GM18511 (cell line): ENCODE results near the gene PRKACB.
A peak's percentile ranks its signal among the peaks of the same experiment; 100 is the strongest.

Source experiments
- ATAC-seq: cut with Tn5 transposase; IDR thresholded peaks from one replicate; pipeline ENCODE4 v1.9.1; 2021; ENCODE audit warnings: mild to moderate bottlenecking, moderate library complexity; ENCODE audit not compliant: unreplicated experiment

The PRKACB gene

DNA sequence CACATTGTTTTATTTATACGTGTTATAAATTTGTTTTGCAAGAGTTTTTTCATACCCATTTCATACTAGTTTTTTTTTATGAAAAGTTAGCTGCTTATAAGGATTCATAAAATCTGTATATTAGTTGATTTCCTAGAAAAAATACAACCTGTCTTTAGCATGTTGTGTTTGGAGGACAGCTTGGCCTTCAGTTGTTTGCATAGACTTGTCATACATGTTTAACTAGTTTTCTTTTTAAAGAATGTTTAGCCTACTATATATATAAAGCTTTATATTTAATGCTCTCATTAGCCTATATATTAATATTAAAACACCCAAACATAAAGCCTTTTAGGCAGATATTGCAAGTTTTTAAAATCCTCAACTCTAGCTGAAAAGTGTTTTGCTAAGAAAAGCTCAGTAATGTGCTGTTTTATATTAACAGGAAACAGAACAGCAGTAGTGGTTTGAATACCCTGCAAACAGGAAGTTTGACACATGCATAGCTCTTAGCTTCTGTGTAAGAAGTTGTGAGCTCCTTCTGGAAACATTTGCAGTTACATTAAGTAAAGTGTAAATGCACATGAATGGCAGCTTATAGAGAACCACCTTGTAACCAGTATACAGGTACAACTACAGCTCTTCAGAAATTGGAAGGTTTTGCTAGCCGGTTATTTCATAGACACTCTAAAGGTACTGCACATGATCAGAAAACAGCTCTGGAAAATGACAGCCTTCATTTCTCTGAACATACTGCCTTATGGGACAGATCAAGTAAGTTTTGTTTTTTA, at the start of gene PRKACB:
Gene PRKACB (plus strand): TSS at position 476 of the 770 bp plus-strand sequence. CDS start 91 bp downstream, at position 567.
- peak; percentile 95 for ATAC-seq

DNA sequence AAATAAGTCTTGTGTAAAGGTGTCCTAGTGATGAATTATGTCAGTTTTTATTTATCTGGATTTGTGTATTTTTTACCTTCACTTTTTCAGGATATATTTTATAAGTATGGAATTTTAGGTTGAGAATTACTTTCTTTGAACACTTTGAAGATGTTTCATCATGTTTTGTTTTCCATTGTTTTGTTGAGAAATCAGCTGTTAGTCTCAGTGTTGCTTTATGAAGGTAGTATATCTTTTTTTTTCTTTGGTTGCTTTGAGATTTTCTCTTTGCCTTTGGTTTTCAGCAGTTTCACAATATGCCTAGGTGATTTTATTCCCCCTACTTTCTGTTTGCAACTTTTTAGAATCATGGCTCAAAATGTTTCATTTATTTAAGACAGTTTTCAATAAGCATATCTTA, 48.8 kb upstream of the PRKACB start:
- ATAC-seq = no peak

DNA sequence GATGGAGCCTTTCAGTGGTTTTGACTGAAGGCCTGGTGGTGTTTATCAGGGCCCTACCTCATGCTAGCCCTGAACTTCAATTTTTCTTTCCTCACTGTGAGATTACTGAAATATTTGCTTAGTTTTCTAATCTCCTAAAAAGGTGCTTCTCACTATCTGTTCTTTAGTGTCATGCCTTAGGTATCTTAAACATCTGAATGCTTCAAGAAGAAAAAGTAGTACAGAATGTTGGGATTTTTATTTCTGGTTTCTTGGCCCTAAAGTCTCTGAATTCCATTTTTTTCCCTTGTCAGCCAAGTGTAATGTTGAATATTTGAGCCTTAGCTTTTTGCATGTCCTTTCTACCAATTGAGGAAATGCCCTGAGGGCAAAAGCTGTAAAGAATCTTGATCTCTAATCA, 47.9 kb upstream of the PRKACB start:
- no peak for ATAC-seq

DNA sequence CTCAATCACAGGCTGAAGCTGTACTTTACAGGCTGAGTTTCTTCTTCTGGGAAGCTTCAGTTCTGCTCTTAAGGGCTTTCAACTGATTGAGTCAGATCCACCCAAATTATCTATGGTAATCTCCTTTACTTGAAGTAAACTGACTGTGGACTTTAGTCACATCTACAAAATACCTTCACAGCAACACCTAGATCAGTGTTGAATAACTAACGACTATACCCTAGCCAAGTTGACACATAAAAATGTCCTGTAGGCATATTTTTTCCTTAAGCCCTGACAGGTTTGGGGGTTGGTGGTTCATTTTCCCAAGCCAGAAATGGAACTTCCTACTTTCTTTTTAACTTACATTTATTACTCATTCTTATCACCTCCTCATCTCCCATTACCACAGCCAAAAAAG, 42.9 kb upstream of the PRKACB start:
- ATAC-seq = no peak

DNA sequence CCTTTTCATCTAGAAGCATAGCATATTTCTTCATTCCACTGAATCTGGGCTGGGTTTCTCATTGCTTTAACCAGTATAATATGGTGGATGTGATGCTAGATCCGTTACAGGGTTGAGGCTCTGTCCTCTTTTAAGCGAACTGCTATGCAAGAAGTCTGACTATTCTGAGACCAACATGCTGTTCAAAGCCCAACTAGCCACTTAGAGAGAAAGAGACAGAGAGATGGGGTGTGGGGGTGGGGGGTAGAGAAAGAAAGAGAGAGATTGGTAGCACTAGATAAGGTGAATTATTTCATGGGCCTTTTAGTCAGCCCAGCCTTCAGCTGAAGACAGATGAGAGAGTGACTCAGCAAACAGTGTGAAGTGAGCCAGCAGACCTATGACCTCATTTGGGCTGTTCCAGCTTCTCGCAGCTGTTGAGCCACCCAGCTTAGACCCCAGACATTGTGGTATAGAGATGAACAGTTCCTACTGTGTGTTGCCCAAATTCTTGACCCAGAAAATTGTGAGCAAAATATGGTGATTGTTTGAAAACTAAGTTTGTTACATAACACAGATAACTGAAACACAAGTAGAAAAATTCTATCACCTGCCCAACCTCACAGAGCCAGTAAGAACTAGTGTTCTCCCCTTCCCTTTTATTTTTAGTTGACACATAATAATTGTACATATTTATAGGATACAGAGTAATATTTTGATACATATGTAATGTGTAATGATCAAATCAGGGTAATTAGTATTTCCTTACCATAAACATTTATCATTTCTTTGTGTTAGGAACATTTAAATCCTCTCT, 40.7 kb upstream of the PRKACB start:
- peak; percentile 80 for ATAC-seq

DNA sequence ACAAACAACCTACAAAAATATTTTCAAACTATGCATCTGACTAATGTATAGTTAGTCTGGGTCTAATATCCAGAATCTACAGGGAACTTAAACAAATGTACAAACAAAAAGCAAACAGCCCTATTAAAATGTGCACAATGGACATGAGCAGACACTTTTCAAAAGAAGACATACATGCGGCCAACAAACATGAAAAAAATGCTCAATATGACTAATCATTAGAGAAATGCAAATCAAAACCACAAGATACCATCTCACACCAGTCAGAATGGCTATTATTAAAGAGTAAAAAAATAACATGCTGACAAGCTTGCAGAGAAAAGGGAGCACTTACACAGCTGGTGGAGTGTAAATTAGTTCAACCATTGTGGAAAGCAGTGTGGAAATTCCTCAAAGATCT, 36.5 kb upstream of the PRKACB start:
- peak; percentile 71 for ATAC-seq

DNA sequence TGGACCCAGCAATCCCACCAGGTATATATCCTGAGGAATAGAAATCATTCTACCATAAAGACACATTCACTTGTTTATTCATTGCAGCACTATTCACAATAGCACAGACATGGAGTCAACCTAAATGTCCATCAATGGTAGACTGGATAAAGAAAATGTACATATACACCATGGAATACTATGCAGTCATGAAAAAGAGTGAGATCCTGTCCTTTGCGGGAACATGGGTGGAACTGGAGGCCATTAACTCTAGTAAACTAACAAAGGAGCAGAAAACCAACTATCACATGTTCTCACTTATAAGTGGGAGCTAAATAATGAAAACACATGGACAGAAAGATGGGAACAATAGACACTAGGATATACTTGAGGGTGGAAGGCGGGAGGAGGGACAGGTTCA, 36.1 kb upstream of the PRKACB start:
- peak; percentile 12 for ATAC-seq

DNA sequence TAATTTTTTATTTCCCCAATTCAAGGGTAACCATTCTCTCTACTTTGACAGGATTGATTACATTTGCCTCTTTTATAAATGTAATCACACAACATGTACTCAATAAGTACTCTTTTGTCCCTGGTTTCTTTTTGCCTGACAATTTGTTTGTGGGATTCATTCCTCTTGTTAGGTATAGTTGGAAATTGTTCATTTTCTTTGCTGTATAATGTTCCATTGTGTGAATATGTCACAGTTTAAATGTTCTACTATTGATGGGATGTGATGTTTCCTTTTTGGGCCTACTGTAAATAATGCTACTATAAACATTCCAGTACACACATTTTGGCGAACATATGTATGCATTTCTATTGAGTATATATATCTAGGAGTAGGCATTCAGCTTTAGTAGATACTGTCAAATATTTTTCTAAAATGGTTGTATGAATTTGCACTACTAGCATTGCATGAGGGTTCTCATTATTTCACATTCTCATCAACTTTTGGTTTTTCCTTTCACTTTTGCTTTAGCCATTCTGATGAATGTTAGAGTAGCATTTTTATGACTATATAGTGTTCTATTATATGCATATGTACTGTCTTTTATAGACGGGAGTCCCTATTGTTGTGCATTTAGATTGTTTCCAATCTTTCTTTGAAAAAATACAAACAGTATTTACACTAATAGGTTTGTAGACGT, 35.0 kb upstream of the PRKACB start:
- no peak for ATAC-seq

DNA sequence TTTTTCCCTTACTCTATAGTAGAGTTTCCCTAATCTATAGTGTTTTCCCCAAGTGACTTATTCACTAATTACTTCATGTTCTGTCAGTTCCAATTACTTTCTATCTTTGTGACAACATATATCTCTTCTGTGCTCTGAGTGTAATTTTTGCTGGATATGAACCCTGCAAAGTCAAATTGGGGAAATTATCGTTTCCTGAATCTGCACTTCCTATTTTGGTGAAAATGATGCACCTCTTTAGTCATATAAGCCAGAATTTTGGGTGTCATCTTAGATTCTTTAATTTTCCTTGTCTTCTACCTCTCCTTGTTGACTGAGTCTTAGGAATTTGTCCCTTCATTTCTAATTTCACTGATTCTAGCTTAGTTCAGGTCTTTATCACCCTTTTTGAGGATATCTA, 33.4 kb upstream of the PRKACB start:
- ATAC-seq = no peak

DNA sequence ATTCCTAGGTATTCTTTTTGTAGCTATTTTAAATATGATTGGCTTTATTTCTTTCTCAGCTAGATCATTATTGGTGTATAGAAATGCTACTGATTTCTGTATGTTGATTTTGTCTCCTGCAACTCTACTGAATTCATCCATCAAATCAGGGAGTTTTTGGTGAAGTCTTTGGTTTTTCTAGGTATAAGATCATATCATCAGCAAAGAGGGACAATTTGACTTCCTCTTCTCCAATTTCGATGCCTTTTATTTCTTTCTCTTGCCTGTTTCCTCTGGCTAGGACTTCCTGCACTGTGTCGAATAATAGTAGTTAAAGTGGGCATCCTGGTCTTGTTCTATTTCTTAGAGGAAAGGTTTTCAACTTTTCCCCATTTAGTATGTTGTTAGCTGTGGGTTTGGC, 27.5 kb upstream of the PRKACB start:
- no peak for ATAC-seq

DNA sequence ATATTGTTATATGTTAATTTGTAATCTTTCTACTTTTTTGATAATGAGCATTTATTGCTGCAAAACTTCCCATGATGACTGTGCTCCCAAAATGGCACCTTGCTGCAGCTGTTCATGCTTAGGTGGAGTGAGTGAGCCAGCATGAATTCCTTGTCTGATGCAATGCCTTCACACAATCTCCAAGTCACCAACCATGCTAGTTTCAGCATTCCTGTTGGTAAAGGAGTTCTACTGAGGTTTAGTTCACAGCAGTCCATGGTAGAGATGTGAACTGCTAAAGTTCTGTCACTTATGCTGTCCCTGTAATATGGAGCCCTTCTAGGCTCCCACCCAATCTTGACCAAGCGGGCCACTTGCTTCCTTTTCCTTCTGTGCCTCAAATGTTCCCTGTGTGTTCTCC, 26.2 kb upstream of the PRKACB start:
- ATAC-seq = no peak

DNA sequence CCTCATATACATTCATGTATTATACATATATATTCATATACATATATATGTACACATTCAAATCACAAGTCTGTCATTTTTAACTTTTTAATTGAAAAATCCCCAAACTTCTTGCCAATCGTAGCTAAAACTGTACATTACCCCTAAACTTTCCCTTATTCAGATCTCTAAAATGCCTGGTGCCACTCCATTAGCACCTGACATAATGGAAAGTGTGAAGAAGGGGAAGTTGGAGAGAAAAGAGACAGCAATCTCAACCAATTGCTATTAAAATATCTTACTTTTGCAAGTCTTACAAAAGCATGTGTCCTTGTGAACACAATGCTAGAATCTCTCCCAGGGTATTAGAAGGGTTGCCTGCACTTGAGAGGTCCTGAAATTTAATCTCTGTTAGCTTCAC, 22.7 kb upstream of the PRKACB start:
- no peak for ATAC-seq

DNA sequence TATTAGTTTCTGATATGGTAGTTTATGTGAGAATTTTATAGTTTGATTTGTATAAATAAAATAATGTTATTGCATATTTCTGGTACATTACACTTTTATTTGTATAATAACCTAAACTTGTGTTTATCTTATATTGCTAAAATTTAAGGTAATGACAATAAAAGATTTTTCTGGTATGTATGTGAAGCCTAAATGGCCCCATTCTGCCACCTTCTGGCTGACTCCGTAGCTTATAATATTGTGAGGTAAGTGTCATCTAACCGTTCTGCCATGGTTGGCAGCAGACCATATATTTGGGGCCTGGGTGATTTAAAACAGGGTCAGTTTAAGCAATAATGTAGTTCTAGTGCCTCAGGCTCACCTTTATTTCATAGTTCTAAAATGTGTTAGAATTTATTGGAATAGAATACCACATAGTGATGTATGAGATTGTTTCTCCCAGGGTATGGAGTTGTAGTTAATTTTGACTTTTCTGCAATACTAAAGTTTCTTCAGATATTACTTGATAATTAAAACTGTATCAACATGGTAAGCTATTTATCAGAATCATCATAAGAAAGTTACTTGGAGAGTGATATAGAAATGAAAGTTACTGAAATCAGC, 21.2 kb upstream of the PRKACB start:
- peak; percentile 77 for ATAC-seq

DNA sequence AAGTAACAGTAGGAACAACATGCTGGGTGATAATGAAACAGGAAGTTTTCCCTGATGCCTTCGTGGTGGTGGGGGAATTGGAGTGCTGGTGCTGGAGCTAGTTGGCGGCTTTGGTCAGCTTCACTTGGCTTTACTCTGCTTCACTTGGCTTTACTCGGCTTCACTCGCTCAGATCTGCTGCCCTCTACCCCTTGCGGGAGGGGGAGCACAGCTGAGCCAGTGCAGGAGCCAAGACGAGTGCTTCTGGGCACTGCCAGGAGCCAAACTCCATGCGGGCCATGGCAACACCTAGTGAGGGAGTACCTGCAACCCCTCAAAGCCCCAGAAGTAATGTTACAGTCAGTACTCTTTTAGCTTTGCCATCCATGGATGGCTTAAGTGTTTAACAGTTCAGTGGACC, 10.6 kb upstream of the PRKACB start:
- ATAC-seq = no peak

DNA sequence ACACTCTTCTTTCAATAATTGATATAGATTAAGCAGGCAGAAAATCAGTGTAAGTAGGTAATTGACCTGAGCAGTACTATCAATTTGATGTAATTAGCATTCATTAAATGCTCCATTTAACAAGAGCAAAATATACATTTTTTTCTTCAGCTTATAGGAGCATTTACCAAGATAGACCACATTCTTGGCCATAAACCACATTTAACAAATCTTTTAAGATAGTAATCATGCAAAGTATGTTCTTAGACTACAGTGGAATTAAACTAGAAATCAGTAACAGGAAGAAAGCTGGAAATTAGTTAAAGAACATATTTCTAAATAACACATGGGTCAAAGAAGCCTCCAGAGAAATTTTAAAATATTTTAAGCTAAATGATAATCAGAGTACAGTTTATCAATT, 8.7 kb upstream of the PRKACB start:
- ATAC-seq = no peak

DNA sequence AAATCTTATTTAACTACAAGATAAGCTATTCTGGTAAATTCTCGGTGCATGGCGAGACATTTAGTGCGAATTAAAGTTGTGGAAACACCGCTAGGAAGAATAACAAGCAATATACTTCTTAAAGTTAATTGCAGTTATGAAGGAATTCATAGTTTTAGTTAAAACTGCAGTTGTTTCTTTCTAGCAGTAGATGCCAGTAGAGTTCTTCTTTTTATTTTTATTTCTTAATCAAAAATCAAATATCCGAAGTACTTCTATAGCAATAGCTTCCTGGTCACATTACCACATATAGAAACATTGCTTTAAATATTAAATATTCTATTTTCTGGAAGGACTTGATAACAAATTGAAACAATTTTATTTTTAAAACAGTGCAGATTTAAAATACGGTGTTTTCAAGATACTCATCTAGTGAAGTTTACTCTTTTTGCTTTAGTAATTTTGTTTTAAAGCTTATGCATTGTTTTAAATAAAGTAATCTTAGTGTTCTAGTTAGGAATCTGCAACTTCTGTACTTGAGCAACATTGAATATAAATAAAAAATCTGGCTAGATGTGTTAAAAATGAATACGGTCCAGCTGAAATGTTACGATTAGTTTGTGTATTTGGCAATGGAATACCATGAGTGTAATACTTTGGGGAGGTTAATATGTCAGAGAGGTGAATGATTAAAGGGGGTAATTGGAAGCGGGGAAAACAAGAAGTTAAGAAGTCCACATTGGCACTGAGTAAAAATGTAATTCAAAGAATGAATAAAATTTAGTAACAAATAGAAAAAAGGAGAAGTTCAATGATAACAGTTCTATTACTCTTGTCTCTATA, 2.7 kb upstream of the PRKACB start:
- no peak for ATAC-seq

DNA sequence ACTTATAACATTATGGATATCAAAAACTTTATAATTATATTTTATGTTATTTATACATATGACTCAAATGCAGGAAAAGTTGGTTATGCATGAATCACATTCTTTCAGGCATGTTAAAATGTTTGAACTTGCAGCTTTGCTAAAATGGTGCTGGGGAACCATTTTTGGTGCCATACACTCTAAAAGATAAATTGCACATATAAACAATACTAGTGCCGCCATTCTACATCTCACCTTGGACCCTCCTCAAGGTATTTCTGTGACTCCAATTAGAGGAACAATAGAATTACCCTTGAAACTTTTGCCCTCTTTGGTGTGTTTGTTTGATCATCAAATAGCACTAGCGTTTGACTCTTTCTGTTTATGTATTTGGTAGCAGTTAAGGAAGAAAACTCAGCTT, 997 bp downstream of the PRKACB start:
- ATAC-seq = no peak

DNA sequence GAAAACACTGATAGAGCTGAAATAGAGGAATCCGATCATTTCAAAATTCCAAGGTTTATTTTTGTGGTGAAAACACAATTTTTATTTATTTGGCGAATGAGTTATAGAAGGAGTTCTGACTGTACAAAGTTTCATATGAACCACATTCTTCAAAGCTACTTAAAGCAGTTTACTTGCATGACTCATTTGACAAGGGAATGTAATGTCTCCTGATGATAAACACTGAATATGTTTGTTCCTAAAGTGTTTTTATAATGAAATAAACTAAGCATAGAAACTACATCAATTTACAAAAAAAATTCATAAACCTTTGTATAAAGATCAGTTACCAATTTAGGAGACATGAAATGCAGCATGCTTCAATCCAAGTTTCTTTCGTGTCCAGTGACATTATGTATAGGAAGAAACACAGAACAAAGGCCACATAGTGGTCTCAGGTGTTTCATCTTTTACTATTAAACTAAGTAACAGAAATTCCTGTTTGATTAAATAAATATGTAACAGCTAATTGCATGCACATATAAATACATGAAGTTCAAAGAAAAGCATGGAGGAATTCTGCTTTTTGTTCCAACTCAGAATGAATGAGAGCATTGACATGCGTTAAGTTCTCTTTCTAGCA, 2.5 kb downstream of the PRKACB start:
- no peak for ATAC-seq

DNA sequence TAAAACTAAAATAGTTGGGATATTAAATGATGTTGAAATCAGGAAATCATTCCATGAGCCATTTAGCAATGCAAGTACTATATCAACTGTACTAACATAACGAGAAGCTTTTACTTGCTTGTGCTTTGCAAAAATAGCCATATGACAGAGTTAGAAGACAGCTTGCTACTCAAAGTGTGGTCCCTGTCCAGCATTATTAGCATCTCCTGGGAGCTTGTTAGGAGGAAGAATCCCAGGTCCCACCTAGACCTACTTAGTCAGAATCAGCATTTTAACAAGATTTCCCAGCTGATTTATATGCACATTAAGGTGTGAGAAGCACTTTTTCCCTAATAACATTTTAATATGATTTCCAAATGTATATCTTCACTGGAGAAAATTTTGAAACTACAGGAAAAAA, 4.7 kb downstream of the PRKACB start:
- ATAC-seq = no peak

DNA sequence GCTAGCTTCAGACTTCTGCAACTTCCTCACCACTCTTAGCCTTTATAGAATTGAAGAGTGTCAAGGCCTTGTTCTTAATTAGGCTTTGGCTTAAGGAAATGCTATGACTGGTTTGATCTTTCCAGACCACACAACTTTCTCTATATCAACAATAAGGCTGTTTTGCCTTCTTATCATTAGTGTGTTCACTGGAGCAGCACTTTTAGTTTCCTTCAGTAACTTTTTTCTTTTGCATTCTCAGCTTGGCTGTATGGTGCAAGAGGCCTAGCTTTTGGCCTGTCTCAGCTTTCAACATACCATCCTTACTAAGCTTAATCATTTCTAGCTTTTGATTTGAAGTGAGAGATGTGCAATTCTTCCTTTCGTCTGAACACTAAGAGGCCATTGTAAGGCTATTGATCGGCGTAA, 8.6 kb downstream of the PRKACB start:
- peak; percentile 95 for ATAC-seq
